GM21515 (cell line): Measurements from ENCODE around the gene BMERB1.
"Not testable (repeated sequence)": the region's sequence is repeated elsewhere in the genome, so short reads cannot be mapped to it uniquely, and the experiment has no call there.

Source experiments
- ATAC-seq: cut with Tn5 transposase; IDR thresholded peaks from one replicate; pipeline ENCODE4 v1.9.1; 2021; ENCODE audit not compliant: unreplicated experiment

BMERB1 gene

GRCh38 chr16:15548482-15548891 lies 114.1 kb downstream of the BMERB1 start:
- ATAC-seq: no peak

DNA sequence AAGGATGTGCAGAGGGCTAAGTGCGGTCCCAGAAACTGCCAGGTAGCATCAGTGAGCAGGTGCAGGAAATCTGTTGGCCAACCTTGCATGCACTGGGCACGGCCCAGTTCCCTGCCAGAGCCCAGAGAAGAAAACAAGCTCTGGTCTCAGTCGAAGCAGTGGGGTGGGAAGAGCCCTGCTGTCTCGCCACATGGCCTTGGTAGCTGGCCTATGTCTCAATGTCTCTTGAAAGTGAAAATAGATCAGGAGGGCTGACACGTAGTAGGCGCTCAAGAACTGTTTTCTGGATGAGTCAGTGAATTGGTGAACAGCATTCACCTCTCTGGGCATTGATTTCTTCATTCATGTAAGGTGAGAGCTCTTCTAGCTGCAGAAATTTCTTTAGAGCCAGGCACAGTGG lies 118.1 kb downstream of the BMERB1 start:
- ATAC-seq: no peak

GRCh38 chr16:15553313-15554088 lies 119.1 kb downstream of the BMERB1 start:
- no peak for ATAC-seq

GRCh38 chr16:15556130-15556529 lies 121.7 kb downstream of the BMERB1 start:
- ATAC-seq: no peak

DNA sequence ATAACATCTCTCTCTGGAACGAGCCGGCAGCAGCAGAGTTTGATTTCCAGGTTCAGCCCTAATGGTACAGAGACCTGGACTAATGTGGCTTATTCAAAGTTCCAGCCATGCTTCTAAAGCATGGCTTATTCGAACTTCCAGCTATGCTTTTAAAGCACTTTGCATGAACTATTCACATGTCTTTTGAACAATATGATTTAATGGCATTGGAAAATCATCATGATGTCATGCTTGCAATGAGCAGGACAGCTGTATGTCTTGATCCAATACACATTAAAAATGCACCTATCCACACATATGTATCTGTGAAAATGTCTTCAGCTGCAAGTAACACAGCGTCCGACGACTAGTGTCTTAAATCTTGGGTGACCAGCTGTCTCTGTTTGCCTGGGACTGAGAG lies 122.9 kb downstream of the BMERB1 start:
- no peak for ATAC-seq

- ATAC-seq: no peak
Observed at GRCh38 chr16:15559176-15559575, 124.8 kb downstream of the BMERB1 start.

- ATAC-seq: no peak
Observed at GRCh38 chr16:15564604-15565339, 130.4 kb downstream of the BMERB1 start.

GRCh38 chr16:15566095-15566494 lies 131.7 kb downstream of the BMERB1 start:
- no peak for ATAC-seq

- no peak for ATAC-seq
Observed at GRCh38 chr16:15567823-15568222, 133.4 kb downstream of the BMERB1 start.

DNA sequence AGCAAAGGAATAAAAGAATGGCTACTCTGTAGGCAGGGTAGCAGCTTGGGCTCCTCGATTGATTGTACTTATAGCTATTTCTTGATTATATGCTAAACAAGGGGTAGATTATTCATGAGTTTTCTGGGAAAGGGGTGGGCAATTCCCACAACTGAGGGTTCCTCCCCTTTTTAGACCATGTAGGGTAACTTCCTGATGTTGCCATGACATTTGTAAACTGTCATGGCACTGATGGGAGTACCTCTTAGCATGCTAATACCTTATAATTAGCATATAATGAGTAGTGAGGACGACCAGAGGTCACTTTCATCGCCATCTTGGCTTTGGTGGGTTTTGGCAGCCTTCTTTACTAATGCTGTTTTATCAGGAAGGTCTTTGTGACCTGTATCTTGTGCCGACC lies 136.3 kb downstream of the BMERB1 start:
- not testable (repeated sequence) for ATAC-seq

- no peak for ATAC-seq
Observed at GRCh38 chr16:15571557-15571956, 137.2 kb downstream of the BMERB1 start.

GRCh38 chr16:15572329-15573001 lies 138.1 kb downstream of the BMERB1 start:
- no peak for ATAC-seq

- ATAC-seq: no peak
Observed at GRCh38 chr16:15573274-15573895, 139.0 kb downstream of the BMERB1 start.

- ATAC-seq: not testable (repeated sequence)
Observed at GRCh38 chr16:15573896-15574613, 139.7 kb downstream of the BMERB1 start.

- no peak for ATAC-seq
Observed at GRCh38 chr16:15574614-15574948, 140.2 kb downstream of the BMERB1 start.

GRCh38 chr16:15575293-15576049 lies 141.1 kb downstream of the BMERB1 start:
- no peak for ATAC-seq

DNA sequence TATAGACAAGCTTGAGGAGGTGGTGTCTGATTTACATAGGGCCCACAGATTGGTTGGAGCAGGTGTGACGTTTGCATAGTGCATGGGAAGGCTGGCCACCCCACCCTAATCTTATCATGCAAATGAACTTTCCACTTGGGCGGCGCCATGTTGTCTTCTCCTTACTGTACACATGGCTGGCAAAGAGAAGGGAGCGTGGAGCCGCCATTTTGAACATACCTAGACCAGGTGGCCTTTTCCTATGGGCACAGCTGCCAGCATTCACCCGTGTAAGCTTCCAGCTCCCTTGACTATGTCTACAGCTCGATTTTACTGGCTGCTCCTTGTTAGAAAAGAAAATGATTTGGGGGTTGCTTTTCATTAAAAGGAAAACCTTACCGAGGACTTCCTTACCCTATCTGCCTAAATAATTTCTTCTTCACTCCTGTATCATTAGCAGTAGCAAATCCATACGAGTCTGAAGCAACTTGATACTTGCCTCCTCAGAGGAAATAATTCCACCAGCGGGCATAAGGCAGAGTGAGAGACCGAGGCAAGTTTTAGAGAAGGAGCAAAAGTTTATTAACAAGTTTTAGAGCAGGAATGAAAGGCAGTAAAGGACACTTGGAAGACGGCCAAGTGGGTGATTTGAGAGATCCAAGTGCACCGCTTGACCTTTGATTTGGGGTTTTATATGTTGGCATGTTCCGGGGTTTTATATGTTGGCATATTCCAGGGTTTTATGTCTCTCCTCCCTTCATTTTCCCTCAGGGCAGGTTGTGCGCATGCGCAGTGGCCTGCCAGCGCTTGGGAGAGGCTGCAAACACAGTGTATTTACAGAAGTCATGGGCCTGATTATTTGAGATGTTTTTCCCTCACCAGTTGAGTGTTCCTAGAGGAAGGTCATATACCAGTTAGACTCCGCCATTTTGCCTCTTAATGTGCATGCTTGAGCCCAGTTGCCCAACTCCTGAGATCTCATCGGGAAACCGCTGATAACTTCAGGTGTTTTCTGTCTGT lies 142.9 kb downstream of the BMERB1 start:
- no peak for ATAC-seq

- no peak for ATAC-seq
Observed at GRCh38 chr16:15578824-15579223, 144.4 kb downstream of the BMERB1 start.
